ENCODE data around the gene EVPLL.
A peak's percentile ranks its signal among the peaks of the same experiment; 100 is the strongest.
"Not testable (repeated sequence)": the region's sequence is repeated elsewhere in the genome, so short reads cannot be mapped to it uniquely, and the experiment has no call there.

EVPLL gene

GRCh38 chr17:18388728-18389127 is 11.2 kb downstream of the EVPLL start:
- not testable (repeated sequence) for H3K27ac Mint-ChIP-seq, H3K4me1 Mint-ChIP-seq, H3K27me3 Mint-ChIP-seq, H3K4me3 Mint-ChIP-seq, H3K36me3 Mint-ChIP-seq, H3K9me3 Mint-ChIP-seq

- not testable (repeated sequence) for H3K27me3 Mint-ChIP-seq, H3K27ac Mint-ChIP-seq, H3K4me3 Mint-ChIP-seq, H3K36me3 Mint-ChIP-seq, H3K4me1 Mint-ChIP-seq, H3K9me3 Mint-ChIP-seq
These were observed 24.5 kb downstream of the EVPLL start for GRCh38 chr17:18401872-18402590.

- H3K9me3 Mint-ChIP-seq: not testable (repeated sequence)
These were observed 25.6 kb downstream of the EVPLL start for GRCh38 chr17:18403166-18403565.

GRCh38 chr17:18403604-18404003 is 26.0 kb downstream of the EVPLL start:
- not testable (repeated sequence) for H3K27me3 Mint-ChIP-seq, H3K36me3 Mint-ChIP-seq, H3K4me3 Mint-ChIP-seq, H3K9me3 Mint-ChIP-seq, H3K4me1 Mint-ChIP-seq, H3K27ac Mint-ChIP-seq

More at GRCh38 chr17:18403166-18403565, 25.6 kb downstream of the EVPLL start:
- H3K27ac Mint-ChIP-seq, H3K36me3 Mint-ChIP-seq, H3K4me1 Mint-ChIP-seq, H3K4me3 Mint-ChIP-seq, H3K27me3 Mint-ChIP-seq: not testable (repeated sequence)

GRCh38 chr17:18408906-18409305 is 31.3 kb downstream of the EVPLL start:
- not testable (repeated sequence) for H3K9me3 Mint-ChIP-seq, H3K36me3 Mint-ChIP-seq, H3K27me3 Mint-ChIP-seq, H3K4me3 Mint-ChIP-seq
- peaks cover 27% of the 10 kb centered on the region for H3K4me1 Mint-ChIP-seq
- H3K27ac Mint-ChIP-seq: peak overlapping the region; percentile 8

- not testable (repeated sequence) for H3K9me3 Mint-ChIP-seq, H3K4me3 Mint-ChIP-seq, H3K27me3 Mint-ChIP-seq, H3K36me3 Mint-ChIP-seq
- peaks cover 27% of the 10 kb centered on the region for H3K4me1 Mint-ChIP-seq
- peak overlapping the region; percentile 8 for H3K27ac Mint-ChIP-seq
These were observed 31.7 kb downstream of the EVPLL start for GRCh38 chr17:18409321-18409720.

GRCh38 chr17:18410736-18411135 is 33.2 kb downstream of the EVPLL start:
- peak overlapping the region; percentile 97 for H3K4me3 Mint-ChIP-seq
- H3K4me1 Mint-ChIP-seq: peaks cover 27% of the 10 kb centered on the region
- not testable (repeated sequence) for H3K36me3 Mint-ChIP-seq, H3K27me3 Mint-ChIP-seq, H3K9me3 Mint-ChIP-seq
- H3K27ac Mint-ChIP-seq: peak overlapping the region; percentile 6

- Mint-ChIP-seq H3K27ac (peak overlapping the region; percentile 97), H3K4me1 (peaks cover 27% of the 10 kb centered on the region), H3K4me3 (peak overlapping the region; percentile 97)
- not testable (repeated sequence) for H3K36me3 Mint-ChIP-seq, H3K9me3 Mint-ChIP-seq, H3K27me3 Mint-ChIP-seq
These were observed 33.8 kb downstream of the EVPLL start for GRCh38 chr17:18411377-18411864.

- H3K4me3 Mint-ChIP-seq, H3K9me3 Mint-ChIP-seq, H3K36me3 Mint-ChIP-seq, H3K27me3 Mint-ChIP-seq, H3K27ac Mint-ChIP-seq: not testable (repeated sequence)
- H3K4me1 Mint-ChIP-seq: peaks cover 27% of the 10 kb centered on the region
These were observed 34.5 kb downstream of the EVPLL start for GRCh38 chr17:18412001-18412538.

- not testable (repeated sequence) for H3K27me3 Mint-ChIP-seq, H3K4me1 Mint-ChIP-seq, H3K9me3 Mint-ChIP-seq, H3K4me3 Mint-ChIP-seq, H3K27ac Mint-ChIP-seq, H3K36me3 Mint-ChIP-seq
These were observed 43.9 kb downstream of the EVPLL start for GRCh38 chr17:18421521-18421920.

GRCh38 chr17:18422464-18422863 is 44.9 kb downstream of the EVPLL start:
- not testable (repeated sequence) for H3K4me1 Mint-ChIP-seq, H3K36me3 Mint-ChIP-seq, H3K27ac Mint-ChIP-seq, H3K4me3 Mint-ChIP-seq, H3K9me3 Mint-ChIP-seq, H3K27me3 Mint-ChIP-seq

GRCh38 chr17:18423015-18423414 is 45.4 kb downstream of the EVPLL start:
- H3K4me1 Mint-ChIP-seq, H3K4me3 Mint-ChIP-seq, H3K36me3 Mint-ChIP-seq, H3K9me3 Mint-ChIP-seq, H3K27me3 Mint-ChIP-seq, H3K27ac Mint-ChIP-seq: not testable (repeated sequence)

GRCh38 chr17:18425593-18425992 is 48.0 kb downstream of the EVPLL start:
- H3K9me3 Mint-ChIP-seq, H3K27ac Mint-ChIP-seq, H3K4me1 Mint-ChIP-seq, H3K27me3 Mint-ChIP-seq, H3K4me3 Mint-ChIP-seq, H3K36me3 Mint-ChIP-seq: not testable (repeated sequence)

- H3K4me1 Mint-ChIP-seq, H3K9me3 Mint-ChIP-seq, H3K4me3 Mint-ChIP-seq, H3K27me3 Mint-ChIP-seq, H3K36me3 Mint-ChIP-seq, H3K27ac Mint-ChIP-seq: not testable (repeated sequence)
These were observed 49.1 kb downstream of the EVPLL start for GRCh38 chr17:18426639-18427038.

- not testable (repeated sequence) for H3K27me3 Mint-ChIP-seq, H3K9me3 Mint-ChIP-seq, H3K4me3 Mint-ChIP-seq, H3K4me1 Mint-ChIP-seq, H3K27ac Mint-ChIP-seq, H3K36me3 Mint-ChIP-seq
These were observed 54.6 kb downstream of the EVPLL start for GRCh38 chr17:18432206-18432605.
